GM12878 (cell line): ENCODE data around the gene PGBD5. TPM values are rescaled to one million over a fixed set of nuclear protein-coding genes. Genes with fewer than 3 reads are reported as not detected.

Experiments
- ATAC-seq: fragments of 200-7000 bp; cut with Tn5 transposase; 3 replicates; pipeline ENCODE4 v1.9.1; 2020; ENCODE audit warnings: mild to moderate bottlenecking, moderate library complexity
- BruUV-seq: library from RNA; stranded (reverse); fragments of 400-500 nt; replicated peaks from 2 replicates; lab custom pipeline; 2021; lab: Mats Ljungman, UMichigan
- CTCF ChIA-PET: fragments of 300-600 bp; sonication (Branson Sonifier 250); formaldehyde crosslinking; extraction: SDS; loops from one replicate; lab custom pipeline; 2021; ENCODE audit warnings: inconsistent platforms; lab: Yijun Ruan, JAX
- POLR2A ChIA-PET: fragments of 350-600 bp; formaldehyde crosslinking; extraction: SDS; loops from one replicate; lab custom pipeline; 2021; ENCODE audit warnings: inconsistent platforms; lab: Charles Lee
- RAD21 ChIA-PET: fragments of 300-600 bp; sonication (Branson Sonifier 250); formaldehyde crosslinking; loops from one replicate; lab custom pipeline; 2023; ENCODE audit warnings: antibody characterized with exemption; ENCODE audit not compliant: unreplicated experiment; lab: Charles Lee
- SMC1A ChIA-PET: fragments of 300-600 bp; sonication (Branson Sonifier 250); formaldehyde crosslinking; loops from one replicate; lab custom pipeline; 2023; ENCODE audit not compliant: unreplicated experiment, uncharacterized antibody; lab: Charles Lee
- DNase-seq: peaks from one replicate; pipeline ENCODE4 v3.0.0-alpha.2; 2011; ENCODE audit warnings: low read depth, low spot score
- FAIRE-seq: peaks from 3 replicates; lab custom pipeline; 2011; peaks lifted over from hg19 to GRCh38; lab: Jason Lieb, UNC
- H2AFZ ChIP-seq: 2 replicates; pipeline ENCODE4 v1.6.0; 2011; ENCODE audit warnings: low read depth, low read length, control low read depth; ENCODE audit not compliant: control insufficient read depth
- H3K27ac ChIP-seq: 2 replicates; pipeline ENCODE4 v1.5.1; 2011; ENCODE audit warnings: control low read depth; ENCODE audit not compliant: control insufficient read depth, insufficient read depth
- H3K27me3 ChIP-seq, 2 experiments: replicated peaks in 1 of 2; 2 replicates each; pipeline versions ENCODE4 v1.6.0 to v1.6.1; 2011; ENCODE audit warnings: low read length in 1 of 2; ENCODE audit not compliant: control insufficient read depth in 2 of 2, insufficient read depth in 2 of 2
- H3K36me3 ChIP-seq, 2 experiments: 2 replicates each; pipeline ENCODE4 v1.5.1; 2011; ENCODE audit warnings: low read length in 1 of 2; ENCODE audit not compliant: control insufficient read depth in 2 of 2, insufficient read depth in 2 of 2
- H3K4me1 ChIP-seq: 2 replicates; pipeline ENCODE4 v1.6.1; 2011; ENCODE audit warnings: mild to moderate bottlenecking, low read length, moderate library complexity, mixed read lengths; ENCODE audit not compliant: control insufficient read depth, insufficient read depth
- H3K4me2 ChIP-seq: 2 replicates; pipeline ENCODE4 v1.6.0; 2011; ENCODE audit warnings: control low read depth; ENCODE audit not compliant: control insufficient read depth, insufficient read depth
- H3K4me3 ChIP-seq: fragments of 200-600 bp; sonication (generic); 2 replicates; pipeline ENCODE4 v1.5.1; 2016
- H3K79me2 ChIP-seq: 2 replicates; pipeline ENCODE4 v1.6.0; 2011; ENCODE audit warnings: low read length; ENCODE audit not compliant: control insufficient read depth, insufficient read depth
- H3K9ac ChIP-seq: 2 replicates; pipeline ENCODE4 v1.8.0; 2011; ENCODE audit warnings: low read length, control low read depth, mixed read lengths; ENCODE audit not compliant: control insufficient read depth, insufficient read depth
- H3K9me3 ChIP-seq: replicated peaks from 3 replicates; pipeline ENCODE4 v1.5.1; 2011; ENCODE audit warnings: mild to moderate bottlenecking, low read length; ENCODE audit not compliant: control insufficient read depth, insufficient read depth
- H4K20me1 ChIP-seq: 2 replicates; pipeline ENCODE4 v1.6.0; 2011; ENCODE audit not compliant: control insufficient read depth, insufficient read depth
- BRCA1 ChIP-seq: IDR thresholded peaks from 2 replicates; pipeline ENCODE4 v1.6.1; 2011; ENCODE audit warnings: low read depth, low read length, improper control_type of control experiment
- CBX5 ChIP-seq: sonication (generic); IDR thresholded peaks from 2 replicates; pipeline ENCODE4 v1.6.1; 2016; ENCODE audit warnings: low read depth, moderate library complexity, mild to moderate bottlenecking, inconsistent platforms
- CHD1 ChIP-seq: IDR thresholded peaks from 2 replicates; pipeline ENCODE4 v1.6.1; 2012; ENCODE audit warnings: low read depth, low read length, improper control_type of control experiment
- DPF2 ChIP-seq: fragments of 450-650 bp; IDR thresholded peaks from 2 replicates; pipeline ENCODE4 v1.6.1; 2017; ENCODE audit warnings: mild to moderate bottlenecking
- MXI1 ChIP-seq: fragments of 150-350 bp; IDR thresholded peaks from 2 replicates; pipeline ENCODE4 v1.6.1; 2011; ENCODE audit warnings: low read depth, mild to moderate bottlenecking, inconsistent platforms, low read length, improper control_type of control experiment
- TCF3 ChIP-seq: IDR thresholded peaks from 2 replicates; pipeline ENCODE4 v1.6.1; 2012; ENCODE audit warnings: low read depth, mild to moderate bottlenecking, low read length, borderline replicate concordance; ENCODE audit not compliant: insufficient read depth
- WGBS: methylation state at CpG from one replicate; pipeline ENCODE4 v1.1.6; 2016; ENCODE audit warnings: low lambda C conversion rate; ENCODE audit not compliant: insufficient replicate concordance, insufficient coverage; ENCODE audit errors: missing lambda C conversion rate; 5-methylcytosine and 5-hydroxymethylcytosine counted together
- in situ Hi-C: fragments of 300-500 bp; cut with MboI; formaldehyde crosslinking; loops from 9 replicates; pipeline ENCODE4 v1.14.3; 2018; ENCODE audit warnings: mixed read lengths
- intact Hi-C: fragments of 100-400 bp; cut with micrococcal nuclease; formaldehyde crosslinking; loops from one replicate; pipeline ENCODE4 v1.14.2; 2022; ENCODE audit not compliant: unreplicated experiment
- polyA plus RNA-seq, 11 experiments: library from polyadenylated mRNA; depleted of rRNA in 4 of 11; unstranded in 6 of 11; stranded (reverse) in 5 of 11; fragments of >200 nt; fragmentation: Nextera tagmentation in 4 of 11; fragmentation: Illumina TruSeq in 1 of 11; extraction: Ambion mirVana in 4 of 11; extraction: Trizol in 1 of 11; gene quantifications; 1 replicate in 1 of 11; 2 replicates in 10 of 11; pipeline versions ENCODE4 v1.2.1 to v1.2.3, GENCODE V29; 2011 to 2016; ENCODE audit warnings: inconsistent platforms in 2 of 11, missing spikeins in 2 of 11, low read depth in 1 of 11
- total RNA-seq, 4 experiments: library from RNA; depleted of rRNA in 3 of 4; stranded (reverse); fragments of >200 nt in 3 of 4; fragmentation: Illumina TruSeq in 1 of 4; extraction: Trizol in 1 of 4; gene quantifications; 2 replicates each; pipeline versions ENCODE4 v1.2.1 to v1.2.3, GENCODE V29; 2013 to 2021
- TF ChIP-seq, protein P1 (sequence below): fragments of 450-650 bp; formaldehyde crosslinking; IDR thresholded peaks from 2 replicates; pipeline ENCODE4 v1.4.0; 2022; ENCODE audit warnings: mild to moderate bottlenecking, moderate library complexity
- TF ChIP-seq, protein P2 (sequence below): IDR thresholded peaks from 2 replicates; pipeline ENCODE4 v1.6.1; 2012; ENCODE audit warnings: mild to moderate bottlenecking, low read depth, low read length
- TF ChIP-seq, protein P3 (sequence below): fragments of 450-650 bp; IDR thresholded peaks from 2 replicates; pipeline ENCODE4 v1.6.1; 2016; ENCODE audit warnings: mild to moderate bottlenecking

The PGBD5 gene
- total and polyA plus RNA-seq, 10 of the 15 experiments (the other 5 are each of a cell fraction or from before 2014, with no cell fraction given), result 0.03 TPM; not detected in 9

DNA sequence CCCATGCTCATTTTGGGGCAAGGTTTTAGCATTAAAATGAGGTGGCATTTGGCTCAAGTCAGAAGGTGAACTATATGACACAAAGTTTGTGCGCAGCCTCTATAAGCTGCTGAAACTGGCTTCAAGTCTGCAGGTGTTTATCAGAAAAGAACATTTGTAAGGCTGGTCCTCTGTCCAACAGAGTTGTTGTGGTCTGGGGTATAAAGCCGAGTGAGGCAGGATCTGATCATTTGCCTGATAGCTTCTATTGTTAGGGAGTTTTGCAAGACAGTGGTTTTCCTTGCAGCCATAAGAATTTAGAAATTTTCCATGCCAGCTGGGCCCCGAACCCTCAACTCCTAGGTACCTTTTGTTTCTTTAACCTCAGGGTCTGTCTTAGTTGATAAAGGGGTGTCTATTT lies 130.8 kb downstream of the PGBD5 start (continued):
- TF ChIP-seq, protein P1, sequence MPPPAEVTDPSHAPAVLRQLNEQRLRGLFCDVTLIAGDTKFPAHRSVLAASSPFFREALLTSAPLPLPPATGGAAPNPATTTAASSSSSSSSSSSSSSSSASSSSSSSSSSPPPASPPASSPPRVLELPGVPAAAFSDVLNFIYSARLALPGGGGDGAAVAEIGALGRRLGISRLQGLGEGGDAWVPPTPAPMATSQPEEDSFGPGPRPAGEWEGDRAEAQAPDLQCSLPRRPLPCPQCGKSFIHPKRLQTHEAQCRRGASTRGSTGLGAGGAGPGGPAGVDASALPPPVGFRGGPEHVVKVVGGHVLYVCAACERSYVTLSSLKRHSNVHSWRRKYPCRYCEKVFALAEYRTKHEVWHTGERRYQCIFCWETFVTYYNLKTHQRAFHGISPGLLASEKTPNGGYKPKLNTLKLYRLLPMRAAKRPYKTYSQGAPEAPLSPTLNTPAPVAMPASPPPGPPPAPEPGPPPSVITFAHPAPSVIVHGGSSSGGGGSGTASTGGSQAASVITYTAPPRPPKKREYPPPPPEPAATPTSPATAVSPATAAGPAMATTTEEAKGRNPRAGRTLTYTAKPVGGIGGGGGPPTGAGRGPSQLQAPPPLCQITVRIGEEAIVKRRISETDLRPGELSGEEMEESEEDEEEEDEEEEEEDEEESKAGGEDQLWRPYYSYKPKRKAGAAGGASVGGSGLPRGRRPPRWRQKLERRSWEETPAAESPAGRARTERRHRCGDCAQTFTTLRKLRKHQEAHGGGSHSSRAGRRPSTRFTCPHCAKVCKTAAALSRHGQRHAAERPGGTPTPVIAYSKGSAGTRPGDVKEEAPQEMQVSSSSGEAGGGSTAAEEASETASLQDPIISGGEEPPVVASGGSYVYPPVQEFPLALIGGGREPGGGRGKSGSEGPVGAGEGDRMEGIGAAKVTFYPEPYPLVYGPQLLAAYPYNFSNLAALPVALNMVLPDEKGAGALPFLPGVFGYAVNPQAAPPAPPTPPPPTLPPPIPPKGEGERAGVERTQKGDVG, result no peak
- TF ChIP-seq DPF2 (no peak), CBX5 (no peak), CHD1 (no peak), BRCA1 (no peak)

DNA sequence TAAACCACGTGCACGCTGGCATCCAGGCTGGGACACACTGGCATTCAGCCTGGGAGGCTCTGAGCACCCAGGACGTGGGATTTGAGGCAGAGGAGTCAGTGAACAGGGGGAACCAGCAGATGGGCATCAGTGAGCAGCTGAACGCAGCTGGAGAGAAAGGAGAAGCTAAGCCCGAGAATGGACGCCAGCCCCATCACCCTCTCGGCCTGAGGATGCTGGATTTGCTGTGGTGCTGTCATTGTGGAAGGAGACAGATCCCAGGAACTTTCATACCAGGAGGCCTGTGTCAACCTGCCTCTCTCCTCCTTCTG lies 132.8 kb downstream of the PGBD5 start:
- Histone ChIP-seq H3K9ac (no peak overlapping the region), H3K27me3 (no peaks in the 10 kb centered on the region; a peak in 1 of 4 replicates), H2AFZ (no peak overlapping the region), H3K27ac (no peak overlapping the region), H3K9me3 (no peaks in the 10 kb centered on the region), H3K4me1 (no peaks in the 10 kb centered on the region; the same call in 1 of the 2 replicates), H3K79me2 (no peaks in the 10 kb centered on the region), H3K4me2 (no peak overlapping the region), H3K36me3 (no peaks in the 10 kb centered on the region), H3K4me3 (no peak overlapping the region), H4K20me1 (no peaks in the 10 kb centered on the region)
- ChIA-PET POLR2A (no interaction called here), CTCF (no interaction called here), SMC1A (no interaction called here), RAD21 (no interaction called here)
- in situ Hi-C loops (no loop called here), intact Hi-C loops (no loop called here)
- FAIRE-seq, result no peak
- no TSS peak for BruUV-seq
- WGBS, result 49% methylated on average over 7 of the region's 7 CpGs
- no peak for ATAC-seq
- TF ChIP-seq, protein P2, sequence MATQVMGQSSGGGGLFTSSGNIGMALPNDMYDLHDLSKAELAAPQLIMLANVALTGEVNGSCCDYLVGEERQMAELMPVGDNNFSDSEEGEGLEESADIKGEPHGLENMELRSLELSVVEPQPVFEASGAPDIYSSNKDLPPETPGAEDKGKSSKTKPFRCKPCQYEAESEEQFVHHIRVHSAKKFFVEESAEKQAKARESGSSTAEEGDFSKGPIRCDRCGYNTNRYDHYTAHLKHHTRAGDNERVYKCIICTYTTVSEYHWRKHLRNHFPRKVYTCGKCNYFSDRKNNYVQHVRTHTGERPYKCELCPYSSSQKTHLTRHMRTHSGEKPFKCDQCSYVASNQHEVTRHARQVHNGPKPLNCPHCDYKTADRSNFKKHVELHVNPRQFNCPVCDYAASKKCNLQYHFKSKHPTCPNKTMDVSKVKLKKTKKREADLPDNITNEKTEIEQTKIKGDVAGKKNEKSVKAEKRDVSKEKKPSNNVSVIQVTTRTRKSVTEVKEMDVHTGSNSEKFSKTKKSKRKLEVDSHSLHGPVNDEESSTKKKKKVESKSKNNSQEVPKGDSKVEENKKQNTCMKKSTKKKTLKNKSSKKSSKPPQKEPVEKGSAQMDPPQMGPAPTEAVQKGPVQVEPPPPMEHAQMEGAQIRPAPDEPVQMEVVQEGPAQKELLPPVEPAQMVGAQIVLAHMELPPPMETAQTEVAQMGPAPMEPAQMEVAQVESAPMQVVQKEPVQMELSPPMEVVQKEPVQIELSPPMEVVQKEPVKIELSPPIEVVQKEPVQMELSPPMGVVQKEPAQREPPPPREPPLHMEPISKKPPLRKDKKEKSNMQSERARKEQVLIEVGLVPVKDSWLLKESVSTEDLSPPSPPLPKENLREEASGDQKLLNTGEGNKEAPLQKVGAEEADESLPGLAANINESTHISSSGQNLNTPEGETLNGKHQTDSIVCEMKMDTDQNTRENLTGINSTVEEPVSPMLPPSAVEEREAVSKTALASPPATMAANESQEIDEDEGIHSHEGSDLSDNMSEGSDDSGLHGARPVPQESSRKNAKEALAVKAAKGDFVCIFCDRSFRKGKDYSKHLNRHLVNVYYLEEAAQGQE, result no peak
- TF ChIP-seq, protein P3, sequence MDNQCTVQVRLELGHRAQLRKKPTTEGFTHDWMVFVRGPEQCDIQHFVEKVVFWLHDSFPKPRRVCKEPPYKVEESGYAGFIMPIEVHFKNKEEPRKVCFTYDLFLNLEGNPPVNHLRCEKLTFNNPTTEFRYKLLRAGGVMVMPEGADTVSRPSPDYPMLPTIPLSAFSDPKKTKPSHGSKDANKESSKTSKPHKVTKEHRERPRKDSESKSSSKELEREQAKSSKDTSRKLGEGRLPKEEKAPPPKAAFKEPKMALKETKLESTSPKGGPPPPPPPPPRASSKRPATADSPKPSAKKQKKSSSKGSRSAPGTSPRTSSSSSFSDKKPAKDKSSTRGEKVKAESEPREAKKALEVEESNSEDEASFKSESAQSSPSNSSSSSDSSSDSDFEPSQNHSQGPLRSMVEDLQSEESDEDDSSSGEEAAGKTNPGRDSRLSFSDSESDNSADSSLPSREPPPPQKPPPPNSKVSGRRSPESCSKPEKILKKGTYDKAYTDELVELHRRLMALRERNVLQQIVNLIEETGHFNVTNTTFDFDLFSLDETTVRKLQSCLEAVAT, result no peak
- no peak for TF ChIP-seq TCF3
- TF ChIP-seq MXI1, result no peak
- no peak for DNase-seq
